NCI-H2171 treated with DMSO at 0.1 percent for 48 hours (cell line): ENCODE data around the gene CASR.

ENCODE experiments used
- DNase-seq: peaks from one replicate; lab custom pipeline; 2025; lab: John Stamatoyannopoulos, UW

CASR gene

GRCh38 chr3:122214711-122215110 is 31.2 kb downstream of the CASR start:
- DNase-seq: no peak

- no peak for DNase-seq
These were observed 32.3 kb downstream of the CASR start for GRCh38 chr3:122215592-122216298.

- no peak for DNase-seq
These were observed 34.4 kb downstream of the CASR start for GRCh38 chr3:122217901-122218300.

GRCh38 chr3:122219242-122219872 is 35.9 kb downstream of the CASR start:
- DNase-seq: no peak

- no peak for DNase-seq
These were observed 43.7 kb downstream of the CASR start for GRCh38 chr3:122227036-122227781.

GRCh38 chr3:122230174-122230573 is 46.7 kb downstream of the CASR start:
- DNase-seq: no peak

- DNase-seq: no peak
These were observed 48.1 kb downstream of the CASR start for GRCh38 chr3:122231465-122232157.

- DNase-seq: no peak
These were observed 49.0 kb downstream of the CASR start for GRCh38 chr3:122232485-122232884.

- no peak for DNase-seq
These were observed 49.9 kb downstream of the CASR start for GRCh38 chr3:122233101-122233952.

GRCh38 chr3:122234117-122234516 is 50.6 kb downstream of the CASR start:
- no peak for DNase-seq

GRCh38 chr3:122235147-122235546 is 51.7 kb downstream of the CASR start:
- no peak for DNase-seq

GRCh38 chr3:122239112-122239511 is 55.6 kb downstream of the CASR start:
- DNase-seq: no peak

GRCh38 chr3:122245513-122246174 is 62.2 kb downstream of the CASR start:
- DNase-seq: no peak

- DNase-seq: no peak
These were observed 62.7 kb downstream of the CASR start for GRCh38 chr3:122246199-122246598.

GRCh38 chr3:122247087-122247824 is 63.8 kb downstream of the CASR start:
- no peak for DNase-seq

GRCh38 chr3:122247825-122248185 is 64.3 kb downstream of the CASR start:
- DNase-seq: peak; percentile 57

- DNase-seq: no peak
These were observed 68.0 kb downstream of the CASR start for GRCh38 chr3:122251428-122251827.

GRCh38 chr3:122253581-122253980 is 70.1 kb downstream of the CASR start:
- DNase-seq: no peak

- no peak for DNase-seq
These were observed 72.4 kb downstream of the CASR start for GRCh38 chr3:122255757-122256439.
